ENCODE results near the gene PRM1.

The PRM1 gene

DNA sequence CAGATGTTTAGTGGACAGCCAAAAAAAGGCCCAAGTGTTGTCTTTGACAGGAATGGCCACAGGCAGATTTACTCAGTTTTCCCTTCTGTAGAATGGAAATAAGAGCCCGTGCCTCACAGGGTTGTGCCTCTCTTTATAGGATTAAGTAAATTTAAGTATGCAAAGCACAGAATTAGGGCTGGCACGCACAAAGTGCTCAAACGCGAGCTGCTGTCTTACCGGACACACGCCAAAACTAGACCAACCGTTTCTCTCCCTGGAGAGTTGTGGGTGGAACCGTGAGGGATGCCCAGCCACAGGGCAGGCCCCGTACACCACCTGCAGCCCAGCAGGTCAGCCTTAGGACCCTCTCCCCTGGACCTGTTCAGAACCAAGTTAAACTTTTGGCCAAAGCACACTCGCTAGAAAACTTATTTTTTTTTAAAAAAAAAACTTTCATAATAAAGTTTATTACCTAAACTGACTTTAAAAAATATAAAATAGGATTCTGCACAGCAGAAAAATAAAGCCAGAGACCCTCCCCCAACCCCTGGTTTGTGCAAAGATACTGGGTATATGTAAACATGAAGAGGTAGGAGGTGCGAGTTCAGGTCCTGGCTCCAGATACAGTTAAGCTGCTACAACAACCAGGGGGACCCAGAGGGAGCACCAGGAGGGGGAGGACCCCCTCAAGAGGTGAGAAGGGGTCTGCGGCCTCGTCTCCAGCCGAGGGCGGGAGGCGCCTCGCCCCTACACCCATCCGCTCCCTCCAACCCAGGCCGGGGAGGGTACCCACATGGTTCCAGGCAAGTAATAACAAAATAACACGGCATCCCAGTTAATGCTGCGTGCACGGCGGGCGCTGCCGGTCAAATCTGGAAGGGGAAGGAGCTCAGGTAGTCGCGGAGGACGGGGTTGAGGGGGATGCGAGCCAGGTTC is 26.9 kb downstream of the PRM1 start:
- no peak for ATAC-seq
- DNase-seq, result no peak

GRCh38 chr16:11253009-11253994 is 27.8 kb downstream of the PRM1 start:
- peak; percentile 12 for ATAC-seq
- peak; percentile 69 for DNase-seq

DNA sequence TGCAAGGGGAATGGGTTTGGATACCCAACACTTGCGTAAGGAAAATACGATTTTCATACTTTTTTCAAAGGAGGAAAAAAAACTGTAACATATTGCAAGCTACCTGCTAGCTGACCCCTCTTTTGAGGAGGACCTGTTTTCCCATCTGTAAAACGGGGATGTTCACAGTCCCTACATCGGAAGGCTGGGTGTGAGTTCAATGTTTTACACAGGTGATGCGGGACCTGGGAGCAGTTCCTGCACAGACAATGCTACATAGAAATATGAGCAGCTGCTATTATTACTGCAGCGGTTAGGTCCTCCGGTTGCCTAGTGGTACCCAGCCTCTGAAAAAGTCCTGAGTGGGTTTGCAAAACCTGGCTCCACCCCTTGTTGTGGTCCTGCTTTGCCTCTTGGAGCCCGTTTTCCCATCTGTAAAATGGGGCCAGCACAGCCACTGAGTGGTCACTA is 28.6 kb downstream of the PRM1 start:
- no peak for DNase-seq
- no peak for ATAC-seq

DNA sequence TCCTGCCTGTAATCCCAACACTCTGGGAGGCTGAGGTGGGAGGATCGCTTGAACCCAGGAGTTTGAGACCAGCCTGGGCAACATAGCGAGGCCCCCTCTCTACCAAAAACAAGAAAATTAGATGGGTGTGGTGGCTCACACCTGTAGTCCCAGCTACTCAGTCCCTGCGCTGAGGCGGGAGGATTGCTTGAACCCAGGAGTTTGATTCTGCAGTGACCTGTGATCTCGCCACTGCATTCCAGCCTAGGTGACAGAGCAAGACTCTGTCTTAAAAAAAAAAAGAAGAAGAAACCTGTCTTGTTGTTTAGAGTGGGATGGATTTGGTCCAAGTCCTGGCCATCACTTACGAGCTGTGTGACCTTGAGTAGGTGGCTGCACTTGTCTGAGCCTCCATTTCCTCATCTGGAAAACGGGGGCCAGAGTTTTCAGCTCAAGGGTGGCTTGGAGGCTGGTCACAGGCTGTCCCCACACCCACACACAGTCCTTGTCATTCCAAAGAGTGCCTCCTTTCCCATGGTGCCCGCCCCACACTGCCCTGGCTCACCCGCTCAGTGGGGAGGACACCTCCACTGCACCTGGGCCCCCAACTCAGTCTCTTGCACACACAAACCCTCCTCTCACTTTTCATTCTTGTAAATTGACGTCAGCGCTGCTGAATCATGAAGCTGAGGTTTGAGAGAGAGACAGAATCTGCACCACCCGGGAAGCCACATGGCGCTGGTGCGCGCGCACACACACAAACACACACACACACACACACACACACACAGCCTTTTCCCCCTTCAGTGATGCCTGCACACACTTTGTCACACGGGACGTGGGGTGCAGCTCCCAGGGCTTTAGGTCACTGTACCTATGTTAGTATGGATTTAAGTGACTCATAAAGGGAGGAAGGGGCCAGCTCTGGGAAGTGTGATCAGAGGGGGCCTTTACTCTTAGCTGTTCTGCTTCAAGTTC is 29.3 kb downstream of the PRM1 start:
- DNase-seq, result peak; percentile 84
- ATAC-seq, result peak; percentile 26

DNA sequence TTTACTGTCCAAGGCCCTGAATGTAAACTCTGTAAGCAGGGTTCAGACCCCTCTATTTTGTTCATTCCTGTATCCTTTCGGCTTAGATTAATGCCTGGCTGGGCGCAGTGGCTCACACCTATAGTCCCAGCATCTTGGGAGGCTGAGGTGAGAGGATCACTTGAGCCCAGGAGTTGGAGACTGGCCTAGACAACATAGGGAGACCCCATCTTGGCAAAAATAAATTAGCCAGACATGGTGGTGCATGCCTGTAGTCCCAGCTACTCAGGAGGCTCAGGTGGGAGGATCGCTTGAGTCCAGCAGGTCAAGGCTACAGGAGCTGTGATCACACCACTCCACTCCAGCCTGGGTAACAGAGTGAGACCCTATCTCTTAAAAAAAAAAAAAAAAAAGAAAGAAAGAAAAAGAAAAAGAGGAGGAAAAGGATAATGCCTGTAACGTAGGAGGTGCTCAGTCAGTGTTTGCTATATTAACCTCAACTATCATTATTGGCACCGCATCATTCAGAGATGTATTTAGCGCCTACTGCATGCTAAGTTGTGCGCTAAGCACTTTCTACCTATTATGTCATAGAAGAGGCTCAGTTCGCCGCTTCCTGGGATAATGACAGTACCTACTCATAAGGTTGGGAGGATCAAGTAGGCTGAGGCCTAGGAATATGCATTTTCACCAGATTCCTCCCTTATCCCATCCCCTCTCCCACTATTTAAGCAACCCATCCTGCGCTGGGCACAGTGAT is 30.2 kb downstream of the PRM1 start:
- DNase-seq (no peak), ATAC-seq (no peak)

- ATAC-seq (no peak), DNase-seq (no peak)
Measured at GRCh38 chr16:11250091-11250785, 30.9 kb downstream of the PRM1 start.

DNA sequence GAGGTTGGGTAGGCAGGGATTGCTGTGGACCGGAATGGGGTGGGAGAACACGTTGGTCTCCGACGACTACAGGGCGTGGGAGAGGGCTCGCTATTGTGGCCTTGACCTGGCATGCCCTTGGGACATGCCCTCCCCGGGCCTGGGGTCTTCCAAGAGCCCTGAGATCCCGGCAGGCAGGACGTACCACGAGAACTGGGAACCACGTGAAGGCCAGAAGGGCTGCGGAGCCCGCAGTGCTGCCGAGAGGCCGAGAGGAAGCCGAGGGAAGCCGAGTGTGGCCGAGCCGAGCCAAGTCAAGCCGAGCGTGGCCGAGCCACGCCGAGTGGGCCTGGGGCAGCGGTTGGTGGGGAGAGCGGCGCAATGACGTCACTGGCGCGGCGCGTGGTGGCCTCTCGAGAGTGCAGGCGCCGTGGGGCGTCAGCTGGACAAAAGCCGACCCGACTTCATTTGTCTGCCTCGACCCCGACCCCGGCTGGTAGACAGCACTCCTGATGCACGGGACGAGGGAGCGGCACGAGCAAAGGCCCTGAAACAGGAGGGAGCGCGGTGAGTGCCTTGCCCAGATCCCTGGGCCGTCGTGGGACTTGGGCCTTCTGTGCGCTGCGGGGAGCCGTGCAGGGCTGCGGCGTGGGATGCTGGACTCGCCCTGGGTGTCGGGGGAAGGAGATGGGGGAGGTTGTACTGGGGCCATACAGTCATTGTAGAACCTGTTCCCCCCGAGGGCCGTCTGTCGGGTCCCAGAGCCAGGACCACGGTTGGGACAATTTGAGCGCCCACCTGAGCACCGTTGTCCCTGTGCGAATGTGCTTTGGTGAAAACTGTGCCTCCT is 31.7 kb downstream of the PRM1 start:
- DNase-seq, result no peak
- ATAC-seq, result no peak

GRCh38 chr16:11248133-11248532 is 33.0 kb downstream of the PRM1 start:
- ATAC-seq, result no peak
- DNase-seq, result no peak

GRCh38 chr16:11245988-11246387 is 35.1 kb downstream of the PRM1 start:
- DNase-seq (no peak), ATAC-seq (peak; percentile 44)

DNA sequence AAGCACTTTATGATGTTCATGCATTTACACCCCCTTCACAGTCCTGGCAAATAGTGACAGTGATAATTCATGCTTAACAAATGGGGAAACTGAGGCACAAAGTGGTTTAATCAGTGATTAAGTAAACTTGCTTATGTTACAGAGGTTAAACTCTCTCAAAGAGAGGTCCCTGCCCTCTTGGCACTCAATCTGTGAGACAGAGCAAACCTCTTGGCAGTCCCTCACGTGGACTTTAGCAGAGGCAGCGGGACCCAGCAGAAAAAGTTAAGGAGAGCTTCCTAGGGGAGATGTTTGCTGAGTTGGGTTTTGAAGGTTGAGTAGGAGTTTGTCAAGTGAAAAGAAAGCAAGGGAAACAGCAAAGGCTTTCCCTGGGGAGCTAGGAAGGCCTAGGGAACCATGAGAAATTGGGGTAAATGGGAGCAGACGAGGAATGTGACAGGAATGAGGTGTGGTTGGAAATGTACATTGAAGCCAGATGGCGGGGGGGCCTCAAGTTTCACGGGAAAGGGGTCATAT is 35.9 kb downstream of the PRM1 start:
- DNase-seq (no peak), ATAC-seq (no peak)

GRCh38 chr16:11242658-11243057 is 38.5 kb downstream of the PRM1 start:
- DNase-seq, result no peak
- ATAC-seq, result no peak

GRCh38 chr16:11241480-11242204 is 39.5 kb downstream of the PRM1 start:
- ATAC-seq (no peak), DNase-seq (no peak)

- DNase-seq (no peak), ATAC-seq (no peak)
Measured at GRCh38 chr16:11240636-11241473, 40.3 kb downstream of the PRM1 start.

DNA sequence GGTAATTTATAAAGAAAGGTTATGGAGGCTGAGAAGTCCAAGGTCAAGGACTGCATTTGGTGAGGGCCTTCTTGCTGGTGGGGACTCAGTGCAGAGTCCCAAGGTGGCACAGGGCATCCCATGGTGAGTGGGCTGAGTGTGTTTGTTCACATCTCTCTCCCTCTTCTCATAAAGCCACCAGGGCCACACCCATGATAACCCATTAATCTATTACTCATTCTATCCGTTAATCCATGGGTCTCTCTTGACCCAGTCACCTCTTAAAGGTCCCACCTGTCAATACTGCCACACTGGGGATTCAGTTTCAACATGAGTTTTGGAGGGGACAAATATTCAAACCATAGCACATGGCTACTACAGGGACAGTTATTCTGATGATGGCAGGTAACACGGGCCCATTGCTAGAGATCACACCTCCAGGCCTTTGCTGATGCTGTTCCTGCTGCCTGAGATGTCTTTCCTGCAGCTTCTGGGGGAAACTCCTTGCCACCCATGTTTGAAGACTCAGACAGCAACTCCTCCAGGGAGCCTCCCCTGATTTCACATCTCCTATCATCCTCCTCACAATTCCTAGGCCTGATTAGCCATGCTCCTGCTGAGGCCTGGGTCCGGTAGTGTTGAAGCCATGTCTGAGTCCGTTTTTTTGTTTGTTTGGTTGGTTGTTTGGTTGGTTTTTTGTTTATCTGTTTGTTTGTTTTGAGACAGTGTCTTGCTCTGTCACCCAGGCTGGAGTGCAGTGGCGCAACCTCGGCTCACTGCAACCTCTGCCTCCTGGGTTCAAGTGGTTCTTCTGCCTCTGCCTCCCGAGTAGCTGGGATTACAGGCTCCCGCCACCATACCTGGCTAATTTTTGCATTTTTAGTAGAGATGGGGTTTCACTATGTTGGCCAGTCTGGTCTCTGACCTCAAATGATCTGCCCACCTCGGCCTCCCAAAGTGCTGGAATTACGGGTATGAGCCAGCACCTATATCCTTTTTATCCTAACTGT is 41.2 kb downstream of the PRM1 start:
- ATAC-seq (peak; percentile 74), DNase-seq (no peak)

DNA sequence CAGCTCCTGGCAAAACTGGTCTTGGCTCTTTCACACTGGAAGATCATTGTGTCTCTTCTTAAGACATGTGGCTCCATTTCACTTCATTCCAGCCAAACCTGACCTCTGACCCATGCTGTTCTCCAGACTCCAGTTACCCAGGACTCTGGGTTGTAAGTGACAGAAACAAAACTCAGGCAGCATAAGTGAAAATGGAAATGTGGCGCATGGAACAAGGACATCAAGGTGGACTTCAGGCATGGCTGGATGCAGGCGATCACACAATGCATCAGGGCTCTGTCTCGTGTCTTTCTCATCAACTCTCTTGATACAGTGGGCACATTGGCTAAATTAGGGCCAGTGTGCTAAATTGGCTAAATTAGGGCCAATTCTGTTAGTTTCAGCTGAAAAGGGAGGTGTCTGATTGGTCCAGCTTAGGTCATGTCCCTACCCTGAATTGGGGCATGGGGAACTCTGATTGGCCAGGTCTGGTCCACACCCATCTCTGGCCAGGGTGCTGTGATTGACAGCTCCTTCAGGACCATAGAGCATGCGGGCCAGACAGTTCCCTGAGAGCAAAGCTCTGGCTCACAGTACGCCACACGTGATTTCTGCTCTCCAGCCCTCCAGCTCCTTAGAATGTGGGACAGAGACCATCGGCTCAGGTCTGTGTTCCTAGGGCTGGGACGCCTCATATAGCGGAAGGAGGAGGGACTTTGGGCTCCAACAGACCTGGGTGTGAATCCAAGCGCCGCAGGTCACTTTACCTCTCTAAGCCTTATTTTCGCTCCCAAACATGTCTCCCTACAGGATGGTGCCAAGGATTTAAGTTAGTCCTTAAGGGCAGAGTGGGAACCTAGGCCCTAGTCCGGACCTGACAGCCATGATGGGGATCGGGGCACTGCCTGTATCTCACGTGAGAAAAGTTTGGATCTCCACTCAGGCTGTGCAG is 42.6 kb downstream of the PRM1 start:
- no peak for DNase-seq
- ATAC-seq, result no peak

All from stimulated activated naive CD8-positive, alpha-beta T cell treated with anti-CD3 and anti-CD28 coated beads, Interleukin-15, Interleukin-2, amounts not matched to agents 100 U/mL and 50 U/mL, for 24 hours (primary cell).